Activated naive CD4-positive, alpha-beta T cell treated with anti-CD3 and anti-CD28 coated beads, Interleukin-2, amount 50 U/mL, for 24 hours (primary cell): ENCODE results near the gene GPR152.

Source experiments
- H3K27ac Mint-ChIP-seq: one replicate; pipeline ENCODE4 v1.8.0; 2021; ENCODE audit warnings: mild to moderate bottlenecking, mixed read lengths
- H3K27me3 Mint-ChIP-seq: one replicate; pipeline ENCODE4 v1.8.0; 2021; ENCODE audit warnings: mixed read lengths
- H3K36me3 Mint-ChIP-seq: one replicate; pipeline ENCODE4 v1.8.0; 2021; ENCODE audit warnings: mixed read lengths
- H3K4me1 Mint-ChIP-seq: one replicate; pipeline ENCODE4 v1.8.0; 2021; ENCODE audit warnings: mixed read lengths
- H3K4me3 Mint-ChIP-seq: one replicate; pipeline ENCODE4 v1.8.0; 2021; ENCODE audit warnings: mild to moderate bottlenecking, mixed read lengths
- H3K9me3 Mint-ChIP-seq: one replicate; pipeline ENCODE4 v1.8.0; 2021; ENCODE audit warnings: mixed read lengths

GPR152 gene

DNA sequence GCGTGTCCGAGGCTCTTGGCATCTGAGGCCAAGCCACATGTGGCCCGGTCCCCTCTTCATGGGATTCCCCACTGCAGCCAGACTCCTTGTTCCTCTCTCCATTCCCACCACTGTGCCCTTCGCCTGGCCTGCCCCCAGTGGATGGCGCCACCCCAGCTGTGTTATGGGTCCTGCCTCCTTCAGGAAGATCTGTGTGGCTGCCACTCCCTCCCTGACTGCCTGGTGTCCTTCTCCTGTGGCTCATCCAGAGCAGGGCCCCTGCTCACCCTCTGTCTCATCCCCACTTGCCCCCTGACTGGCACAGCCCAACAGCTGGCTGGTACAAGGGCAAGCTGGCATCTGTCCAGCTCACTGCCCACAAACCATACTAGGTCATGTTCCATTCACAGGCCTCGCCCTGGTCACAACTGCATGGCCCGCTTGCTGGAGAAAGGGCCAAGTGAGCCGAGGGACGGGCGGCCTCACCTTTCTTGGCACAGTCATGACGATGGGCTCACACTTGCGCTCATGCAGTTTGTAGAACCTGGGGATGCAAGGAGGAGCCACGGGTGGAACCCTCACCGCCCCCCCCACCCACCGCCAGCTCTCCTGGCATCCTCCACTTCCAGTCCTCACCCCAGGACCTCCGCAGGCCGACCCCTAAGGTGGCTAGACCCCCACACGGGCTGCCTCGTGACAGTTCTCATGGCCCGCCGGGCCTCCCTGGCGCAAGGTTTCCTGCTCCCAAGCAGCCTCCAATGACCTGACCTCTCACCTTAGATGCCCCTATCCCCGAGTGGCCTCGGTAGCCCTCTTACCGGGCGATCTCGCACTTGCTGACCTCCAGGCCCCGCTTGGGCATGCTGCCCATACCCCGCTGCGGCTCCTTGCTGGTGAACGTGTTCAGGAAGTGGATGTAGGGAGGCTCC, 13.0 kb downstream of the GPR152 start:
- no peaks in the 10 kb centered on the region for H3K27me3 Mint-ChIP-seq
- H3K27ac Mint-ChIP-seq: peak overlapping the region; percentile 94
- H3K4me3 Mint-ChIP-seq: peak overlapping the region; percentile 89
- peaks cover 64% of the 10 kb centered on the region for H3K4me1 Mint-ChIP-seq
- H3K36me3 Mint-ChIP-seq: no peaks in the 10 kb centered on the region
- H3K9me3 Mint-ChIP-seq: no peaks in the 10 kb centered on the region

DNA sequence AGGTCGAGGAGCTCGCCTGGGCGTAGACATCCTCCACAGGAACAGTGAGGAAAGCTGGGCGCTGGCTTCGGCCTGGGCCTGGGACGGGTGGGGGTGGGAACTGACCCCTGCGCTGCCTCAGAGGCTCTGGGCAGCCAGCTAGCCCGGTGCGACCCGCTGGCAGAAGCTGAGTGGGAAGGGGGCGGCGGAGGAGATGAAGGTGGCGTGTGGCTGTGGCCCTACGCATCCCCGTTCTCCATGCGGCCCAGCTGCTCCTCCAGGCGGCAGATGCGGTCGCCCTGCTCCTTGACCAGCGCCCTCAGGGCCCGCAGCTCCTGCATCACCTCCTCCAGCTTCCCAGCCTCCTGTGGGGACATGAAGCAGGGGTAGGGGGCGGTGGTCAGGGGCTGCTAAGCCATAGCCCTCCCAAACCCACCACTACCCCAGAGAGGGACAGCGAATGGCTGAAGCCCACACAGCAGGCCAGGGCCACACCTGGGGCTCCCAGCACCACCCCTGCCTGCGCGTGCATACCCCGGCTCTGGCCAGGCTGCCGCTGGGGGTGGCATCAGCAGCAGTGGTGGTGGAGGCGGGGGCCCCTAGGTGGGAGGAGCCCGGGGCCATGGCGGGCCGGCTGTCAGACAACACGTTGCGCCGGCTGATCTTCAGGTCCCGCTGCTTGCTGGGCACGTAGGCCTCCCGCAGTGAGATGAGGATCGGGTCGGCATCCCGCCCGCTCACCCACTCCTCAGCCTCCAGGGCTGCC, 14.2 kb downstream of the GPR152 start:
- H3K9me3 Mint-ChIP-seq: no peaks in the 10 kb centered on the region
- peak overlapping the region; percentile 95 for H3K27ac Mint-ChIP-seq
- H3K36me3 Mint-ChIP-seq: no peaks in the 10 kb centered on the region
- peak overlapping the region; percentile 89 for H3K4me3 Mint-ChIP-seq
- H3K4me1 Mint-ChIP-seq: peaks cover 68% of the 10 kb centered on the region
- no peaks in the 10 kb centered on the region for H3K27me3 Mint-ChIP-seq

DNA sequence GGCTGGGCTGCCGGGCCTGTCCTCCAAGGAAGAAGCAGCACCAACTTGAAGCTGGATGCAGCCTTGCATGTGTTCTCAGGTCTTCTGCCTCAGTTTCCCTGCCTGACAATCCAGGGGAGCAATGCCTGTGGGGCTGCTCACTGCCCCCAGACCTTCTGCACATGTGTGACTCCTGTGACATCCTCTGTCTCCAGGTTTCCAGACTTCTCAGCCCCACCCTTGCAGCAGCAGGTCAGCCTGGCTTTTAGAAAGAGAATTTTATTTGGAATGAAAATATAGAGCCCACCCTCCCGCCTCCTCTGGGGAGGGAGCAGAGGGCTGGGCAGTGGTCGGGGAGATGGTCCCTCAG, 14.7 kb downstream of the GPR152 start:
- H3K36me3 Mint-ChIP-seq: no peaks in the 10 kb centered on the region
- no peaks in the 10 kb centered on the region for H3K27me3 Mint-ChIP-seq
- peak overlapping the region; percentile 89 for H3K4me3 Mint-ChIP-seq

DNA sequence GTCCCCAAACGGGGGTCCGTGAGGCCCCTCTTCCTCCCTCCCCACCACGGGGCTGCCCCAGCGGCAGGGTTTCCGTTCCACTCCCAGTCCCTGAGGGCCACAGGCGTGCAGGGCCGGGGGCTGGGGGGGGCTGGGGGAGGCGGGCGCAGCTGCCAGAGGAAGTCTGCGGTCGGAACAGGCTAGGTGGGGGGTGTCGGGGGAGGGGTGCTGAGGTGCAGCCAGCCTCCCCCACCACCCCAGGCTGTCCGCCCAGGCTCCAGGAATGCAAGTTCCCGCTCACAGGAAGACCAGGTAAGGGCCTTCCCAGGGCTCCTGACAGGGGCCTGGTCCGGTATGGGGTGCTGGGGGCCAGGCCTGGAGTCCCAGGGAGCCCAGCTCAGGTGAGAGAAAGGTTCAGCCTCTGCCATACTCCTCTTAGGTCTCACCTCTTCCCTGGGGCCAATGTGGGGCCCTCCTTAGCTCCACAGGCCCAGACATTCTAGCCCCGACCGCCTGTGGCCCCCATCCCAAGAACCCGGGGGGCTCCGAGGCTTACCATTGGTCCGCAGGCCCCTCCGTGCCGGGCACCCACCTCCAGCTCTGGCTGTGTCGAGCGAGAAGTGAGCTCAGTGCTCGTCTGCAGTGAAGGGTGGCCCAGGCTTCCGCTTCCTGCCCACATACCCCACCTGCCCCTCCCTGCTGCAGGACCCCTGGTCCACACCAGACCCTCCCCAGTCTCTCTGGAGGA, 15.3 kb downstream of the GPR152 start, which contains the start of gene PTPRCAP:
Gene PTPRCAP, minus strand, starts transcription at position 601 of the 727 bp plus-strand sequence. Its CDS starts 63 bp downstream, at position 538.
- H3K36me3 Mint-ChIP-seq: peaks cover 3% of the 10 kb centered on the region
- H3K9me3 Mint-ChIP-seq: no peaks in the 10 kb centered on the region
- peaks cover 67% of the 10 kb centered on the region for H3K4me1 Mint-ChIP-seq
- peak within 1 kb of the TSS; percentile 95 for H3K27ac Mint-ChIP-seq
- H3K27me3 Mint-ChIP-seq: no peaks in the 10 kb centered on the region
- peak within 1 kb of the TSS; percentile 89 for H3K4me3 Mint-ChIP-seq

More for the DNA sequence above, 14.7 kb downstream of the GPR152 start:
- Mint-ChIP-seq H3K4me1 (peaks cover 68% of the 10 kb centered on the region), H3K9me3 (no peaks in the 10 kb centered on the region), H3K27ac (peak overlapping the region; percentile 95)

DNA sequence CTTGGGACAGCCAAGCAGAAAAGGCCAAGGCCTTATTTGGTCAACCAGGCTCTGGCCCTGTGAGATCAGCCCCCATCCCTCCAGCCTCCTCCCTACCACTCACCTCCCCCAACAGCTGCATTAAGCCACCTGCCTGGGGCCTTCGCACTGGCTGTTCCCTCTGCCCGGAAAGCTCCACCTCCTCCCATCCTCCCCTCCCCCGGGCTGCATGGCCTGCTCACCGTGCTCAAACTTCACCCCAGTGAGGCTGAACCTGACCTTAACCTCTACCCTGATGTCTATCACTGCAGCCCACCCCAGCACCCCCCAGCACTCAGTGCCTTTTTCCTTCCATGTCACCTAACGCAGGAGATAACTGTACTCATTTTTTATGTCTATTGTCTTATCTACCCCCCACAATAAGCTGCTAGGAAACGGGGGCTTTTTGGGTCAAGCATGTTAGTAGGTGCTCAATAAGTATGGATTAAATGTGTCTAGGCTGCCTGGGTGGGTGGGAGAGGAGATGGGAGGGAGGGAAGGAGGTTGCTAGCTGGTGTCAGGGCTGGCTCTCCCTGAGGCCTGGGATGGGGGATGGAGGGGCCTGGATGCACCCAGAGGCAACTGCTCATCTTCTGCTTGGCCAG, 16.0 kb downstream of the GPR152 start:
- Mint-ChIP-seq H3K9me3 (no peaks in the 10 kb centered on the region), H3K36me3 (peaks cover 7% of the 10 kb centered on the region), H3K4me1 (peaks cover 68% of the 10 kb centered on the region), H3K27me3 (no peaks in the 10 kb centered on the region), H3K27ac (peak overlapping the region; percentile 91), H3K4me3 (peak overlapping the region; percentile 89)

DNA sequence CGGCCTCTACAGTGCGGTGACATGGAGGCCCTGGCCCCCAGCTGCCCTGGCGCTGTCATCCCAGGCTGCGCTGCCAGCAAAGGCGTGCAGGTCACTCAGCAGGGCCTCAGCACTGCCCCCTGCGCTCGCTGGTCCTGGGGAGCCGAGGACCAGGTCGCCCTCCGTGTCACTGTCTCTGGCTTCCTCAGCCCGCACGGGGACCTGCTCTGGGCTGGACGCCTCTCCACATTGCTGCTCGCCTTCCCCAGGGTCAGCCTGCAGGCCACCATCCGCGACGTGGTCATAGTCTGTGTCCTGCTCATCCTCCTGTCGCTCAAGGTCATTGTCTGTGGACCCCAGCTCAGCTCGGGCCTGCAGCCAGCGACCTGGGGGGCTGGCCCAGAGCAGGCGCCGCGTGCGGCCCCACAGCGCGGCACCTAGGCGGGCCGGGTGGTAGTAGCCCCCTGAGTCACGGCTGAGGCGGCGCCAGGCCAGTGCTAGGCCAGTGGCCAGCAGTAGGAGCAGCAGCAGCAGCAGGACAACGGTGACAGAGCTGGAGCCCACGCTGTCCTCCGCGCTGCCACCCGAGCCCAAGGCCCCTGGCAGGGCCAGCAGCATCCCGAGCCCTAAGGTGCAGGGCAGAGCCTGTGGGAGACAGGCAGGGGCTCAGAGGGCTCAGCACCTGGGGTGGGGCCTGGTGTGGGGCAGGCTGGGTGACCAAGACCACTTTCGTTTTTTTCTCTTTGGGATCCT, 16.6 kb downstream of the GPR152 start:
- no peaks in the 10 kb centered on the region for H3K27me3 Mint-ChIP-seq
- peaks cover 64% of the 10 kb centered on the region for H3K4me1 Mint-ChIP-seq
- peak overlapping the region; percentile 89 for H3K4me3 Mint-ChIP-seq
- H3K9me3 Mint-ChIP-seq: no peaks in the 10 kb centered on the region
- H3K27ac Mint-ChIP-seq: peak overlapping the region; percentile 91
- H3K36me3 Mint-ChIP-seq: peaks cover 7% of the 10 kb centered on the region

DNA sequence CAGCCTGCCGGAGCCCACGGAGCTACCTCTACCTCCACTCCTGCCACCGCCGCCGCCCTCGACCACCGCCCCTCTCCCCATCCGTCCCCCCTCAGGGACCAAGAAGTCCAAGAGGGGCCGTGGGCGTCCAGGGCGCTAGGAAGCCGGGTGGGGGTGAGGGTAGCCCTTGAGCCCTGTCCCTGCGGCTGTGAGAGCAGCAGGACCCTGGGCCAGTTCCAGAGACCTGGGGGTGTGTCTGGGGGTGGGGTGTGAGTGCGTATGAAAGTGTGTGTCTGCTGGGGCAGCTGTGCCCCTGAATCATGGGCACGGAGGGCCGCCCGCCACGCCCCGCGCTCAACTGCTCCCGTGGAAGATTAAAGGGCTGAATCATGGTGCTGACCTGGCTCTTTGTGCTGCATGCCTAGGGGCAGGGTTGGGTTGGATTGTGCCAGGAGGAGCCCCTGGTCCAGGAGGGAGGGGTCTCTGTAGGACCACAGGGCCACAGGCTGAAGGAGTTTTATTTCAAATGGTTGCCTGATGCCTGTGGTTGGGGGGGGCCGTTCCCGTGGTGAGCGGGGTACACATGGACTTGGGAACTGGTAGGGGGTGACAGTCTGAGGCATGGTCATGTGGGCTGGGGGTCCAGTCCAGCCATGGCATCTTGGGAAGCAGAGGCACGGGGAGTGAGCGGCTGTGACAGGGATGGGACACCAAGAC, 17.4 kb downstream of the GPR152 start:
- H3K36me3 Mint-ChIP-seq: peaks cover 7% of the 10 kb centered on the region
- no peaks in the 10 kb centered on the region for H3K9me3 Mint-ChIP-seq
- H3K4me1 Mint-ChIP-seq: peaks cover 61% of the 10 kb centered on the region

DNA sequence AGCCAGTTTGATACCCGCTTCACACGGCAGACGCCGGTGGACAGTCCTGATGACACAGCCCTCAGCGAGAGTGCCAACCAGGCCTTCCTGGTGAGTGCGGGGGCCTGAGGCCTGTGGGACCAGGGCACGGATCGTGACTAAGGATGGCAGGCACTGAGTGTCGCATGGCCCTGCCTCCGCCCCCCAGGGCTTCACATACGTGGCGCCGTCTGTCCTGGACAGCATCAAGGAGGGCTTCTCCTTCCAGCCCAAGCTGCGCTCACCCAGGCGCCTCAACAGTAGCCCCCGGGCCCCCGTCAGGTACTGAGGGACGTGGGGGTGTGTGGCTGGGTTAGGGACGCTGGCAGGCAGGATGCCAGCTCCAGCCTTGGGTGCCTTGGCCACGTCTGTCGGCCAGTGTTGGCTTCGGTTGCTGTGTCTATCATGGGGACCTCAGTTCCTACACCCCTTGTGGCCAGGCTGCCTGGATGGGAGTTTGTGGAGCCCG, 18.1 kb downstream of the GPR152 start:
- Mint-ChIP-seq H3K36me3 (peaks cover 7% of the 10 kb centered on the region), H3K4me3 (peak overlapping the region; percentile 36), H3K27me3 (no peaks in the 10 kb centered on the region), H3K9me3 (no peaks in the 10 kb centered on the region), H3K27ac (peak overlapping the region; percentile 80), H3K4me1 (peaks cover 54% of the 10 kb centered on the region)

More for the DNA sequence above, 17.4 kb downstream of the GPR152 start:
- Mint-ChIP-seq H3K27me3 (no peaks in the 10 kb centered on the region), H3K4me3 (peak overlapping the region; percentile 89), H3K27ac (peak overlapping the region; percentile 81)

DNA sequence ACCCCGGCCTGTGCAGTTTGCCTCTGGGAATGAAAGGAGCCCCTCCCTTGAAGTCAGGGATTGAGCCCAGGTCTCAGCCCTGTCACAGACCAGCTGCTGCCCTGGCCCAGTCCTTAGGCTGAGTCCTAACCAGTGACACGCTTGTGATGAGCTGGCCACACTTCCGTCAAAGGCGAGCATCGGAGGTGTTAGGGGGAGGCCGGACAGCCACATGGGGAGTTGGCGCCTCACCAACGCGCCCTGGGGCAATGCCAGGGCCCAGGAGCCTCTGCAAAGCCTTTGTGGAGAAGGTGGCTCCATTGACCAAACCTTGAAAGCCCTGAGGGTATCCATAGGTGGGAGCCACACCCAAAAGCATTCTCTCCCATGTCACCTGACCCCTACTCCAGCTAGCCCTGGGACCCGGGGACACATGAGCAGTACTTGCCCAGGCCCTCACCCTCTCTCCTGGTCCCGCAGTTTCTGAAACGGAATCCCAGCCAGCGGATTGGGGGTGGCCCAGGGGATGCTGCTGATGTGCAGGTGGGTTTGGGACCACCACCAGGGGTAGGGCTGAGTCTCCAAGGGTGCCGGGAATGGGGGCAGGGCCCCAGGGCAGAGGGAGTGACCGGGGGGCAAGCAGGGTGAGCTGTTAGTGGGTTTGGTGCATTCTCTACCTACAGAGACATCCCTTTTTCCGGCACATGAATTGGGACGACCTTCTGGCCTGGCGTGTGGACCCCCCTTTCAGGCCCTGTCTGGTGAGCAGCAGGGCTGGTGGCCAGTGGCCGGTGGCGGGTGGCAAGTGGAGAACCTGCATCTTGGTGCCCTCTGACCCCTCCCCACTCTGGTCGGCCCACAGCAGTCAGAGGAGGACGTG, 18.8 kb downstream of the GPR152 start:
- H3K27ac Mint-ChIP-seq: peak overlapping the region; percentile 80
- no peaks in the 10 kb centered on the region for H3K27me3 Mint-ChIP-seq
- H3K9me3 Mint-ChIP-seq: no peaks in the 10 kb centered on the region
- peaks cover 7% of the 10 kb centered on the region for H3K36me3 Mint-ChIP-seq
- H3K4me1 Mint-ChIP-seq: peaks cover 47% of the 10 kb centered on the region
- peak overlapping the region; percentile 33 for H3K4me3 Mint-ChIP-seq

DNA sequence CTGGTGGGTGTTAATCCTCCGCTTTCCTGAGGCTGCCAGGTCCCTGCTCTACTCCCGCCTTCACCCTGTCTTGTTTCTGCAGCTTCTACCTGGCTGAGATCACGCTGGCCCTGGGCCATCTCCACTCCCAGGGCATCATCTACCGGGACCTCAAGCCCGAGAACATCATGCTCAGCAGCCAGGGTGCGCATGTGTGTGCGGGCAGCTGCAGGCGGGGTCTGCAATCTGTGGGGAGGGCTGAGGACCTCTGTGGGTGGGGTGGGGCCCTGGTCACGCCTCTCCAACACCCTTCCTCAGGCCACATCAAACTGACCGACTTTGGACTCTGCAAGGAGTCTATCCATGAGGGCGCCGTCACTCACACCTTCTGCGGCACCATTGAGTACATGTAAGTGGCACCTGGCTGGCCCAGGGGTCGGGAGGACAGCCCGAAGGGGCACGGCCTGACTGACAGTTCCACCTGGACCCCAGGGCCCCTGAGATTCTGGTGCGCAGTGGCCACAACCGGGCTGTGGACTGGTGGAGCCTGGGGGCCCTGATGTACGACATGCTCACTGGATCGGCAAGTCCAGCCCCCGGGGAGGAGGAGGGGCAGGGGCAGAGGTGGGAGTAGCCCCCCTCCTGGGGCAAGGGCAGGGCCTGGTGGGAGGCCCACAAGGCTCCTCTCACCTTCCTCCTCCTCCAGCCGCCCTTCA, 19.7 kb downstream of the GPR152 start:
- Mint-ChIP-seq H3K9me3 (no peaks in the 10 kb centered on the region), H3K4me3 (no peak overlapping the region), H3K27ac (peak overlapping the region; percentile 72), H3K4me1 (peaks cover 49% of the 10 kb centered on the region), H3K36me3 (peaks cover 7% of the 10 kb centered on the region), H3K27me3 (no peaks in the 10 kb centered on the region)

DNA sequence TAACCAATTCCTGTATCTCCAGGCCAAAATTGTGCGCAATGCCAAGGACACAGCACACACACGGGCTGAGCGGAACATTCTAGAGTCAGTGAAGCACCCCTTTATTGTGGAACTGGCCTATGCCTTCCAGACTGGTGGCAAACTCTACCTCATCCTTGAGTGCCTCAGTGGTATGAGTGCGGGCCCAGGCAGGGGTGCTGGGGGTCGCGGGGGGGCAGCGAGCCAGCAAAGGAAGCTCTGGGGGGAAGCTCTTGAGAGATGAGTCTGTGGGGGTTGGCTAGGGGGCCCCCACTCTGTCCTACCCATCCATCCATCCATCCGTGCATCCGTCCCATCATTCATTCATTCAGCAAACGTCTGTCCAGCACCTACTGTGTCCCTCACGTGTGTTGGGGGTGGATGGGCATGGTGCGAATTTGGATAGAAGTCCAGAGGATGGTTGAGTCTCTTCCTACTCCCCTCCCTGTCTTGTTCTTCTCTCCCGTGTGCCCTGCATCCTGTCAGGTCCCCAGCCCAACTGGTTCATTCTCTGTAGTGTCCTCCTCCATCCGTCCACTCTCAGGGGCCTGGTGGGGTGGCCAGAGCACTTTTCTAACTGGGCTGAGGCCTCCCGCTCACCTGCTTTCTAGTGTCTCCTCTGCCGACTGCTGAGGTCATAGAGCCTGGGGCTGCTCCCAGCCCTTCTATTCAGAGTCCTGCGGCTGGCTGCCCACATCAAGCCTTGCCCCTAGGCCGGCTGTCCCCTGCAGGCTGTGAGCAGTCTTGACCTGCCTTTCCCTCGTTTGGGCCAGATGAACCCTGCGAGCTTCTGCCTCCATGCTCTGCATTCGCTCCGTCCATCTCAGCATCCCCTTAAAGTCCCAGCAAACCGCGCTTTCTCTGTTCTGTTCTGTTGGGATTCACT, 20.9 kb downstream of the GPR152 start:
- Mint-ChIP-seq H3K4me3 (peak overlapping the region; percentile 49), H3K27me3 (no peaks in the 10 kb centered on the region), H3K36me3 (peaks cover 7% of the 10 kb centered on the region), H3K4me1 (peaks cover 52% of the 10 kb centered on the region), H3K27ac (peak overlapping the region; percentile 80), H3K9me3 (no peaks in the 10 kb centered on the region)

DNA sequence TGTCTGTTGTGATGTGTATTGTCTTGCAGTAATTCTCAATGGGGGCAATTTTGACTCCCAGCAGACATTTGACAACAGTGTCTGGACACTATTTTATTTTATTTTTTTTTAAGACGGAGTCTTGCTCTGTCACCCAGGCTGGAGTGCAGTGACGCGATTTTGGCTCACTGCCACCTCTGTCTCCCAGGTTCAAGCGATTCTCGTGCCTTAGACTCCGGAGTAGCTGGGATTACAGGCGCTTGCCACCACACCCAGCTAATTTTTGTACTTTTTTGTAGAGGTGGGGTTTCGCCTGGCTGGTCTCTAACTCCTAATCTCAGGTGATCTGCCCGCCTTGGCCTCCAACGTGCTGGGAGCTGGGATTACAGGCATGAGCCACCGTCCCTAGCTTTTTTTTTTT, 22.8 kb downstream of the GPR152 start:
- H3K4me3 Mint-ChIP-seq: peak overlapping the region; percentile 96
- H3K36me3 Mint-ChIP-seq: peaks cover 7% of the 10 kb centered on the region
- H3K27me3 Mint-ChIP-seq: no peaks in the 10 kb centered on the region
- no peaks in the 10 kb centered on the region for H3K9me3 Mint-ChIP-seq
- peaks cover 47% of the 10 kb centered on the region for H3K4me1 Mint-ChIP-seq
- no peak overlapping the region for H3K27ac Mint-ChIP-seq
